ENCODE results near the gene WIPF3.

GRCh38 chr7:29763266-29763665 lies 43.0 kb upstream of the WIPF3 start:
- no peak for TF ChIP-seq CBFB (IDR thresholded peaks at IDR 0.05; ENCODE audit: low read depth)
- no peak for TF ChIP-seq YY1 (IDR thresholded peaks at IDR 0.05; ENCODE audit: low read depth, low read length)
- no peak for TF ChIP-seq POLR2A (IDR thresholded peaks at IDR 0.05; ENCODE audit: low read depth, low read length)
- no peak for TF ChIP-seq NR2C1 (IDR thresholded peaks at IDR 0.05)
- TF ChIP-seq SUZ12 (IDR thresholded peaks at IDR 0.05; ENCODE audit: unreplicated experiment): no peak
- TF ChIP-seq, protein P1, sequence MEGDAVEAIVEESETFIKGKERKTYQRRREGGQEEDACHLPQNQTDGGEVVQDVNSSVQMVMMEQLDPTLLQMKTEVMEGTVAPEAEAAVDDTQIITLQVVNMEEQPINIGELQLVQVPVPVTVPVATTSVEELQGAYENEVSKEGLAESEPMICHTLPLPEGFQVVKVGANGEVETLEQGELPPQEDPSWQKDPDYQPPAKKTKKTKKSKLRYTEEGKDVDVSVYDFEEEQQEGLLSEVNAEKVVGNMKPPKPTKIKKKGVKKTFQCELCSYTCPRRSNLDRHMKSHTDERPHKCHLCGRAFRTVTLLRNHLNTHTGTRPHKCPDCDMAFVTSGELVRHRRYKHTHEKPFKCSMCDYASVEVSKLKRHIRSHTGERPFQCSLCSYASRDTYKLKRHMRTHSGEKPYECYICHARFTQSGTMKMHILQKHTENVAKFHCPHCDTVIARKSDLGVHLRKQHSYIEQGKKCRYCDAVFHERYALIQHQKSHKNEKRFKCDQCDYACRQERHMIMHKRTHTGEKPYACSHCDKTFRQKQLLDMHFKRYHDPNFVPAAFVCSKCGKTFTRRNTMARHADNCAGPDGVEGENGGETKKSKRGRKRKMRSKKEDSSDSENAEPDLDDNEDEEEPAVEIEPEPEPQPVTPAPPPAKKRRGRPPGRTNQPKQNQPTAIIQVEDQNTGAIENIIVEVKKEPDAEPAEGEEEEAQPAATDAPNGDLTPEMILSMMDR (IDR thresholded peaks at IDR 0.05 in 2 of 3, conservative IDR thresholded peaks at IDR 0.05 in 1 of 3; ENCODE audit: control insufficient read depth in 2 of 3, extremely low read depth in 1 of 3, insufficient read depth in 1 of 3, low read depth in 3 of 3, low read length in 3 of 3): no peak
- no peak for TF ChIP-seq RAD21 (IDR thresholded peaks at IDR 0.05; ENCODE audit: insufficient read depth, low read depth, low read length)
- TF ChIP-seq MAX (IDR thresholded peaks at IDR 0.05; ENCODE audit: low read depth, low read length): no peak

All from GM12878 (cell line).